Left ventricle myocardium inferior (tissue), 1 donor: Measurements from ENCODE around the gene TMEM106C. TPM values are rescaled to one million over a fixed set of nuclear protein-coding genes. Genes with fewer than 3 reads are reported as not detected.

ENCODE experiments used
- DNase-seq: peaks from one replicate; pipeline ENCODE4 v3.0.0-alpha.2; 2020
- H3K27ac ChIP-seq: fragments of 200-600 bp; replicated peaks from 2 replicates; pipeline ENCODE4 v1.8.0; 2021
- H3K27me3 ChIP-seq: fragments of 200-600 bp; 2 replicates; pipeline ENCODE4 v1.8.0; 2021; ENCODE audit warnings: low read depth
- H3K36me3 ChIP-seq: fragments of 200-600 bp; 2 replicates; pipeline ENCODE4 v1.8.0; 2021
- H3K4me1 ChIP-seq: fragments of 200-600 bp; 2 replicates; pipeline ENCODE4 v1.8.0; 2021
- H3K4me3 ChIP-seq: fragments of 200-600 bp; 2 replicates; pipeline ENCODE4 v1.8.0; 2021; ENCODE audit warnings: mild to moderate bottlenecking, moderate library complexity
- H3K9me3 ChIP-seq: fragments of 200-600 bp; replicated peaks from 2 replicates; pipeline ENCODE4 v1.8.0; 2021
- intact Hi-C: fragments of 100-400 bp; cut with micrococcal nuclease; formaldehyde crosslinking; loops from one replicate; pipeline ENCODE4 v1.11.0; 2022
- total RNA-seq: library from RNA; stranded (reverse); fragmentation: NEBNext Ultra II Directional; extraction: Animal tissue kit (Norgen Biotek cat#: 25700); gene quantifications from one replicate; pipeline ENCODE4 v1.2.1, GENCODE V29; 2021
- TF ChIP-seq, protein P1 (sequence below): fragments of 200-600 bp; IDR thresholded peaks from 2 replicates; pipeline ENCODE4 v1.8.0; 2021; ENCODE audit warnings: antibody characterized with exemption, mild to moderate bottlenecking, borderline replicate concordance
- donor health status: DM: no; HTN: yes; CAD: no; lungs with severe emphysema.

The TMEM106C gene
- total RNA-seq, 1 donor from 2014 or later, result 48.1 TPM

DNA sequence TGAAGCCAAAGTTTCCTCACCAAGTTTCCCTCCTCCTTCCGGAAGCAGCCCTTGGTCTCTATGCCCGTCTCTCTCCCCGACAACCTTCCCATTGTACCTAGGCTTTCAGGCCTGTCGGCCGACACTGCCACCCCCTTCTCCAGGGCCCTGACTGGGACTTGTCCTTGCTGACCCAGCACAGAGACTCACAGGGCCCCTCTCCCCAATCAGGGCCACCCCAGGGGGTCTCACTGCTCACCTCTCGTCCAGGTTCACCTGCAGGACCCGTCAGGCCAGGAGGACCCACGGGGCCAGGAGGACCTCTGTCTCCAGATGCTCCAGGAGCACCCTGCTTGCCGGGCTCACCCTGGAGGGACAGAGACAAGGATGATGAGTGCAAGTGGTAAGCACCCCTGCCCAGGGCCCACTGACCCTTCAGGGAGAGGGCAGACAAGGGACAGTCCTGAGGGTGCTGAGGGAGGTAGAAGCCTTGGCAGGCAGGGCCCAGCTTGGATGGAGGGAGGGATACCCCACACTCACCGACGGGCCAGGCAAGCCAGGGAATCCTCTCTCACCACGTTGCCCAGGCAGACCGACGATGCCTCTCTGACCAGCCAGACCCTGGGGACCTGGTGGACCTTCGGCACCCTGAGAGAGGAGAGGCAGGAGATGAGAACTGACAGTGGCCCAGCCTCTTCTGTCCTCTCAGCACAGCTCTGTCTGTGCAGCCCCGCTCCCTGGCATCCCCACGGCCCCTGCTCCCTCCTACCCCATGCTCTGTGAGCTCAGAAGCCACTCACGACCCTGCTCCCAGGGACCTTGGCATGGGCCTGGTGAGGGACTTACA lies 14.6 kb downstream of the TMEM106C start:
- H3K27ac ChIP-seq, result no peak overlapping the region
- H3K4me1 ChIP-seq, result no peaks in the 10 kb centered on the region
- no peaks in the 10 kb centered on the region for H3K9me3 ChIP-seq
- H3K4me3 ChIP-seq, result no peak overlapping the region
- intact Hi-C loops, result no loop called here
- DNase-seq, result no peak
- peaks cover 11% of the 10 kb centered on the region for H3K27me3 ChIP-seq
- H3K36me3 ChIP-seq, result no peaks in the 10 kb centered on the region
- TF ChIP-seq, protein P1, sequence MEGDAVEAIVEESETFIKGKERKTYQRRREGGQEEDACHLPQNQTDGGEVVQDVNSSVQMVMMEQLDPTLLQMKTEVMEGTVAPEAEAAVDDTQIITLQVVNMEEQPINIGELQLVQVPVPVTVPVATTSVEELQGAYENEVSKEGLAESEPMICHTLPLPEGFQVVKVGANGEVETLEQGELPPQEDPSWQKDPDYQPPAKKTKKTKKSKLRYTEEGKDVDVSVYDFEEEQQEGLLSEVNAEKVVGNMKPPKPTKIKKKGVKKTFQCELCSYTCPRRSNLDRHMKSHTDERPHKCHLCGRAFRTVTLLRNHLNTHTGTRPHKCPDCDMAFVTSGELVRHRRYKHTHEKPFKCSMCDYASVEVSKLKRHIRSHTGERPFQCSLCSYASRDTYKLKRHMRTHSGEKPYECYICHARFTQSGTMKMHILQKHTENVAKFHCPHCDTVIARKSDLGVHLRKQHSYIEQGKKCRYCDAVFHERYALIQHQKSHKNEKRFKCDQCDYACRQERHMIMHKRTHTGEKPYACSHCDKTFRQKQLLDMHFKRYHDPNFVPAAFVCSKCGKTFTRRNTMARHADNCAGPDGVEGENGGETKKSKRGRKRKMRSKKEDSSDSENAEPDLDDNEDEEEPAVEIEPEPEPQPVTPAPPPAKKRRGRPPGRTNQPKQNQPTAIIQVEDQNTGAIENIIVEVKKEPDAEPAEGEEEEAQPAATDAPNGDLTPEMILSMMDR, result no peak

DNA sequence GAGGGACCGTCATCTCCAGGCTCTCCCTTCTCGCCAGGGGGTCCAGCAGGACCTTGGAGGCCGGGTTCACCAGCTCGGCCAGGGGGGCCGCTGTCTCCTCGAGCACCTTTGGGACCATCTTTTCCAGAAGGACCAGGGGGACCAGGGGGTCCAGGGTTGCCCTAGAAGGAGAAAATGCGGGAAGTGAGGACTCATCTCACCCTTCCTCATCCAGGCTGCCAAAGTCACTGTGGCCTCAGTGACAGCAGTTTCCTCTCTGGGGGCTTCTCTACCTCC lies 15.1 kb downstream of the TMEM106C start:
- DNase-seq, result no peak
- TF ChIP-seq, protein P1, result no peak
- no peak overlapping the region for H3K27ac ChIP-seq
- intact Hi-C loops, result no loop called here
- no peaks in the 10 kb centered on the region for H3K4me1 ChIP-seq
- H3K4me3 ChIP-seq, result no peak overlapping the region
- peaks cover 16% of the 10 kb centered on the region for H3K27me3 ChIP-seq
- no peaks in the 10 kb centered on the region for H3K36me3 ChIP-seq
- no peaks in the 10 kb centered on the region for H3K9me3 ChIP-seq

DNA sequence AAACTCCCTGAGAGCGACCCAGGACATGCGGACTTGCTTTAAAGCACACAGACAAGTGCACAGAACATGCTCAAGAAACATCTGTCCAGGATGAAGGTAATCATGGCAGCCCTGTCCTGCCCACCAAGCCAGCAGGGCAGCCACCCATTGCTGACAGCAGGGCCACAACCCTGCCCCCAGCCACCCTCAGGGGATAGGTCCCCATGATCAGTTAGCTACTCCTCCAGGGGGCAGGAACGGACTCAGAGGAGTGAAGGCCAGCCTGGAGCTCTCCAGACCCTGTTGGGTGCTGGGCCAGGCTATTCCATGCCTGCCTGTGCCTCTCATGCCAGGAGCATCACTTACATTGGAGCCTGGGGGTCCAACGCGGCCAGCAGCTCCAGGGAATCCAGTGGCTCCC lies 15.8 kb downstream of the TMEM106C start:
- H3K9me3 ChIP-seq, result no peaks in the 10 kb centered on the region
- no peak overlapping the region for H3K4me3 ChIP-seq
- DNase-seq, result no peak
- no peaks in the 10 kb centered on the region for H3K36me3 ChIP-seq
- no peak overlapping the region for H3K27ac ChIP-seq
- intact Hi-C loops, result no loop called here
- peaks cover 20% of the 10 kb centered on the region for H3K27me3 ChIP-seq
- TF ChIP-seq, protein P1, result no peak
- no peaks in the 10 kb centered on the region for H3K4me1 ChIP-seq

DNA sequence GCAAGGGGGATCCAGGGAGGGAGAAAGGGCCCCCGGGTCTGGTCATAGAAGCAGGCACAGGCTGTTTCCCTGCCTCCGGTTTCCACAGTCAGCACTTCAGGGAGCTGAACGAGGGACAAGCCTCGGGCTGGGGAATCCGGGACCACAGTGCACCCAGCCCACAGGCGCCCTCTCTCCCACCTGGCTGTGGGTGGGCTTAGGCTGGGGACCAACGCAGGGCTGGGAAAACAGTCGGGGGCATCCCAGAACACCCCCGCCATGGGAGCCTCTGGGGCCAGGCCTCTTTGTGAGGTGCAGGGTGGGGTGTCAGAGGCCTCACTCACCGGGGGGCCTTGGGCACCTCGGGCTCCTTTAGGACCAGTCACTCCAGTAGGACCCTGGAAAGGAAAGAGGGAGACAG lies 16.3 kb downstream of the TMEM106C start:
- Histone ChIP-seq H3K4me3 (no peak overlapping the region), H3K27ac (no peak overlapping the region), H3K27me3 (peaks cover 20% of the 10 kb centered on the region), H3K9me3 (no peaks in the 10 kb centered on the region), H3K36me3 (no peaks in the 10 kb centered on the region), H3K4me1 (no peaks in the 10 kb centered on the region)
- intact Hi-C loops, result no loop called here
- no peak for DNase-seq
- TF ChIP-seq, protein P1, result no peak

DNA sequence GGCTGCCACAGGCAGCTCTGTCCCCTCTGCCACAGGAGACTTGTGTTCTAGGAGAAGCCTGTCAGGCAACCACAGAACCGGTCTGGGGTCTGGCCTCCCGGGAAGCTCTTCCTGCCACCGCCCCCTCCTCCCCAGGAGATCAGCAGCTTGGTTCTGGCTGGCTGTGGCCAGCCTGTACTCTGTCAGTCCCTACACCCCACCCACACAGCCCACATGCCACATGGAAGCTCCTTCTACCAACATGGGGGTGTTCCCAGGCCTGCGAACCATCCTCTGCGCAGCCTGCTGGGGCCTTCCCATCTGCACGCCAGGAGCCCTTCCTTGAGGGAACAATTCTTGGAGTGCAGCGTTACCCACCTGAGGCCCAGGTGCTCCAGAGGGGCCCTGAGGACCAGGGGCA lies 16.8 kb downstream of the TMEM106C start:
- Histone ChIP-seq H3K27me3 (peaks cover 20% of the 10 kb centered on the region), H3K4me3 (no peak overlapping the region), H3K4me1 (no peaks in the 10 kb centered on the region), H3K27ac (no peak overlapping the region), H3K9me3 (no peaks in the 10 kb centered on the region), H3K36me3 (no peaks in the 10 kb centered on the region)
- TF ChIP-seq, protein P1, result no peak
- intact Hi-C loops, result no loop called here
- DNase-seq, result no peak
